ENCODE data around the gene FCN3.
A peak's percentile ranks its signal among the peaks of the same experiment; 100 is the strongest.
"Not testable (repeated sequence)": the region's sequence is repeated elsewhere in the genome, so short reads cannot be mapped to it uniquely, and the experiment has no call there.

The FCN3 gene

GRCh38 chr1:27374362-27375086 lies at the start of gene FCN3:
Gene FCN3, minus strand, starts transcription at chr1:27374824. Its CDS starts 6 bp downstream, at chr1:27374818.
- no peak for DNase-seq (ENCODE audit: low spot score)

GRCh38 chr1:27423709-27424108 lies 49.1 kb upstream of the FCN3 start:
- no peak for DNase-seq (ENCODE audit: low spot score)

GRCh38 chr1:27418326-27419185 lies 43.9 kb upstream of the FCN3 start:
- no peak for DNase-seq (ENCODE audit: low spot score)

DNA sequence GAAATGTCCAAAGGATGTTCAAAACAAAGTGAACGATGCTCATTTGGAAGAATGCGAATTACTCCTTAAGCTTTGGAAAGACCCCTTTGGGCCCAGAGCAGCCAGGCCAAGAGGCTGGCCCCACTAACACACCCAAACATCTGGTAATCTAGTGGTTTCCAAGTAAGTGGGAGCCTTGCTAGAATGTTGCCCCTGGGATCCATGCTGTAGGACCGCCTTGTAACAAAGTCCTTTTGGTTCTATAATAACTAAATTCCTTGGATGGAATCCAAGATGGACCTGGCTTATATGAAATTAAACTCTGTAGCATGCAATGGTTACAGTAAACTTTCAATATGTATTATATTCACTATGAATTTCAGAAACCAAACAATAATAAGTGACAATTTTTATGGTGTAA lies 43.1 kb upstream of the FCN3 start:
- DNase-seq (ENCODE audit: low spot score), result no peak

DNA sequence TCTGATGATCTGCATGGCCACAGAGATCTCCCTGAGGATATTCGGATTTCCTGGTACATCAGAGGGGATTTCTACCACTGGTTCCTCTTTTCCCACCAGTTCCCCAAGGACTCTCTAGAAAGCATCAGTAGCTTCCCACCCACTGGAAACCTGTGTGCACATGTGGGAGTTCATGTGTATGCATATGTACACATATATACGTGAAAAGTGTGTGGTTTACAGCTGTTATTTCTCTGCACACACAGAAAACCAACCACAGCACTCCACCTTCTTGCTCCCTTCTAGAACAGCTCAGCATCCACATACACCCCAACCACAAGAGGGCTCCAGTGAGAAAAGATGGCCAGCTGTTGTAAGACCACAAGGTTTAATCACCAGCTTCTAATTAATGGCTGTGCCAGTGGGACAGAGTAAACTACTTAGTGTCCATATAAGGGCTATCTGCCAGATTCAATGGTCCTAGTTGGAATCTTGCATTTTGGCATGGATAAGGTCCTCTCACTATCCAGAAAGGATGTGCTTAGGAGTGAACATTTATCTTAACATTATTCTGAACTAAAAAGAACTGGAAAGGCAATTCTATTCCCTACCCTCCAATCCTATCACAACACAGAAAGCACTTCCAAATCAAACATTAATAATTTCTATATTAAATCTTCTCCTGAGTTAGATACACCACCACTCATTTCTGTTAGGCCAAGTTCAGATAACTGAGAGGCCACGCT lies 41.9 kb upstream of the FCN3 start:
- DNase-seq (ENCODE audit: low spot score), result no peak

DNA sequence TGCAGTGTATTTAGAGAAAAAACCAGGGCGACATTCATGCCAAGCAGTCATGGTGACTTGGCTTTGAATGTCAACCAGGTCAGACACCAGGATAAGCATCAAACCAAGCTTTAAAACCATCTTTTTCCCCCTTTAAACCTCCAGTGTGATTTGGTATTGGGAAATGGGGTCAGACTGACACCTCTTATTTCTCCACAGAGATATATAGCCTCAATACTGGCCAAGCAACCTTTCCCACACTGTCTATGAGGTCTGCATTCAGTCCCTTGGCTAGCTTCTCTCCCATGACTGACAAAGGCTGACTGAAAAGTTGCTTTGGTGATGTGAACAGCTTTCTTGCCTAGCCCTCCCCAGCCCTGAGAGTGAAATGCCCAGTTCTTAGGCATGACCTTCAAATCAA lies 39.5 kb upstream of the FCN3 start:
- no peak for DNase-seq (ENCODE audit: low spot score)

DNA sequence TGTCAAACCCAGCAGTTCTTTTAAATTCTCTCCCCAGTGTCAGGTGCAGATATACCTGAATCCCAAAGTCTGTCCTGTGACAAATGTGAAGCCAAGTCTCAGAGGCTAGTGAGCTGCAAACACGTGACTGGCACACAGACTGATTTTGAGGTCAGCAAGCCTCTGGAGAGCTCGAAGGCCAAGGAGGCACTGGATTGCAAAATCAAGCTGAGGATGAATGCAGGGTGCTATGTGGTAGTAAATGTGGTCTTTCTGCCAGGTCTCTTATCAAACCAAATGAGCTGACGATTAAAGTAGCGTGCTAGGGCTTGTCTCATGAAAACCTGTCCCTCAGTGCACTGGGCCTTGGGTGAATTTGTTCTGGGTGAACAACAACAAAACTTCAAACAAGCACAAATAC lies 38.4 kb upstream of the FCN3 start:
- DNase-seq (ENCODE audit: low spot score), result no peak

DNA sequence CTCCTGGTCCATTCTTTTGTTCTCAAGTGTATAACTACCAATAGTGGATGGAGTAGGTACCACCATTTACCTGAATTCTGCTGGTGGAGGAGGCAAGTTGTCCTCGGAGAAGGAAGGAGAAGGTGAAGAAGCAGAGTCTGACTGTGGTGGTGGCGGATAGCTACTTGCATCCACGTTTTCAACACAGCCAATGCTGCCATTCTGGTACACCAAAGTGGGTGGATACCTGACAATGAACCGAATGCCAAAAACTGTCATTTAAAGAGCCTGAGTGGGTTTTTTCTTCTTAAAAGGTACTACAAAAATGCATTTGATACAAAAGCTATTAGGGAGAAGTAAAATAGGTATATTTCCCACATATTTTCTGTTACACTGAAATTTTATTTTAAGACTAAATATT lies 37.9 kb upstream of the FCN3 start:
- DNase-seq (ENCODE audit: low spot score), result no peak

- no peak for DNase-seq (ENCODE audit: low spot score)
These were observed 36.1 kb upstream of the FCN3 start for GRCh38 chr1:27410709-27411108.

DNA sequence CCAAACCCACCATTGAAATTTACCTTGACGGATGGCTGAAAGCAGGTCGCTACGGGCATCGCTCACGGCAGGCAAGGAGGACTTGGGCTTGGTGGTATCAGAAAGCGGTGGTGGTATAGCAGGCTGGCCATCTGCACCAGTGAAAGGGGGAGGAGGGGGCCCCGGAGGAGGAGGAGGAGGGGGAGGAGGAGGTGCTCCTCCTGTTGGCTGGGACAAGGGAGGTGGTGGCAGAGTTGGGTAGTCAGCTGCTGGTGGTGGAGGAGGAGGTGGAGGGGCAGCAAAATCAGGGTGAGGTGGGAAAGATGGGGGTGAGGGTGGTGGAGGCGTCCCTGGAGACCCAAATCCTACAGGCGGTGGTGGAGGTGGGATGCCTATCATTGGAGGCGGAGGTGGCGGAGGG lies 35.0 kb upstream of the FCN3 start:
- DNase-seq (ENCODE audit: low spot score), result no peak

GRCh38 chr1:27408151-27408550 lies 33.5 kb upstream of the FCN3 start:
- no peak for DNase-seq (ENCODE audit: low spot score)

DNA sequence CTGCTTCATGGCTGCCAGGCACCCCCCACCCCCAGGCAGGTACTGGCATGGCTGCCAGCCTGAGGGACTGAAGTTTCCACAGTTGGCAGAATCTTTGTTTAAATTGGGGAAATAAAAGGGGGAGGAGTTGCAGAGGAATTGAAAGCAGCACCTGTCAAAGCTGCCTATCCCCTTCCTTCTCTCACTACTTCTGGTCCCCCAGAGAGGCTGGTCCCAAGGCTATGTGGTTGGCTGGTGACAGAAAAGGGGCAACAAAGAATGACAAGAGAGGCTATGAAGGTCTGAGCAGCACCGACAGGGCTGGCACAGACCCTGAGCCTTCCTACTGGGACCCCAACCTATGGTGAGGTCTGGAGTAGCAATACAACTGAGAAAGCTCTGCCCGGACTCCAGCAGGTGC lies 32.2 kb upstream of the FCN3 start:
- not testable (repeated sequence) for DNase-seq (ENCODE audit: low spot score)

DNA sequence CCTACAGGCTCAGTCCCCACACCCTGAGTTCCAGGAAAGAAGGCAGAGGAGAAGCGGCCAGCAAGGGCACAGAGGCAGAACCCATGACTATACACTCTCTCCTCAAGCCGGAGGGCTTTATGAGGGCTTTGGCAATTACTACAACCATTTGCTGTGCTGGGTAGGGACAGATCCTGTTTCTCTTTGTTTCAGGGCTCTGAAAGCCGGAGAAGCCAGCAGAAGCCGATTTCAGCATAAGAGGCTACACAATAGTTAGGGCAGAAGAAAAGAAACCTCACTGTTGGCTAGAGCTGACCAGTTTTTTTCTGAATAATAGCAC lies 31.7 kb upstream of the FCN3 start:
- DNase-seq (ENCODE audit: low spot score), result no peak

- DNase-seq (ENCODE audit: low spot score), result peak; percentile 59
These were observed 31.2 kb upstream of the FCN3 start for GRCh38 chr1:27405598-27406361.

DNA sequence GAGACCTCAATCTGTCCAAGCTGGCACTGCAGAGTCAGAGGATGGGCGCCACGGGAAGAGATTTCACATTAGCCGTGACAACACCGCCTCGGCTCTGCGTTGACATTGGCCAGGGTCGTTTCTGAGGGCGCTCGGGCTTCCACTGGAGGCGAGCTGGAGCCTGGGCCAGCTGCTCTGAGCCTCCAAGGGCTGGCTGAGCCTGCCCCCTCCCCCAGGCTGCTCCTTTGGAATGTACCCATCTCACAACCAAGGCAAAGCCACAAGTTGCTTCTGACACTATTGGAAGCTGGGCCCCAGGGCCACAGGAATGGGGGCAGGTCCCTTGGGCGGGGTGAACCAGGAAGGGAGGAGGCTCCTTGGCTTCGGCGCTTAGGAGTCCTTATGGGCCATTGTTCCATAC lies 30.4 kb upstream of the FCN3 start:
- DNase-seq (ENCODE audit: low spot score), result peak; percentile 70

DNA sequence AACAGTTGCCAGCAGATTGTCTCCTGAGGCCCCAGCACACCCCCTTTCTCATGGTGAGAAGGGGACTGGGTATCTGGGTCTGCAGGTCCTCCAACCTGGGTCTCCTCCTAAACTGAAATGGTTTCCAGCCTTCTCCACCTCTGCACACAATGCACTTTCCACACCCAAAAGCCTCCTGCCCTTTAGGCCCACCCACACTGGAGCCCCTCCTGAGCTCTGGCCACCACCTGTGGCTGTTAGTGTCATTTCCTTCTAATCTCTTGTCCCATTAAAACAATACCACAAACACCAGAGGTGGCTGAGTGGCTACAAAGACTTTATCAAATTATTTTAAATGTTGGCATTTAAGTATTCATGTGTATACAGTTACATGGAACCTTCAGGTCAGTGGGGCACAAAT lies 29.3 kb upstream of the FCN3 start:
- DNase-seq (ENCODE audit: low spot score), result no peak

DNA sequence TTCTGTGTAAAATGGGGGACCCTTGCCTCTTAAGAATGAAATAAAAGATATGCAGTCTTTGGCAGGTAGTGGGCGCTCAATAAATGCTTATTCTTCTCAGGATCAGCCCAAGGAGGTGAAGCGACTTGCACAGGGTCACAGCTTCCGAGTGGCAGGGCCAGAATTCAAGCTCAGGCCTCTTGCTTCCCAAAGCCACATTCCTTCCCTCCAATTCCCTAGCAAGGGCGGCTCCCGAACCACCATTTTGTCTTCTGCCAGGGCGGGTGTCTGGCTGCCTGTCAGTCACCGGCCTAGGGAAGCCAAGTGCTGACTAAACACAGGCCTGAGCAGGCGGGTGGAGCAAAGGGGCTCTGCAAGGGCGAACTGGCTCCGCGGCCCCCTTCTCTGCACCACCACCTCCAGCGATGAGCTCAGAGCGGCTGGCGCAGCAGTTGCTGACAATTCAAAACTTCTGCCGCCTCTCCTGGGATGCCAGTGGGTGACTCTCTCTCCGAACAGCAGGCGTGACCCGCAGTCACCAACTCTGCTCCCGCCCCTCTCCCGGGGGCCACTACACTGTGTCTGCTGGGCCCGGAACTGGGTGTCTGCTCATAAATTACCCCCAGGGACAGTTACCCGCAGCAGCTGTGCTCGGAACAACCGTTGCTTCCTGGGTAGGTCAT lies 28.6 kb upstream of the FCN3 start:
- DNase-seq (ENCODE audit: low spot score), result peak; percentile 58

DNA sequence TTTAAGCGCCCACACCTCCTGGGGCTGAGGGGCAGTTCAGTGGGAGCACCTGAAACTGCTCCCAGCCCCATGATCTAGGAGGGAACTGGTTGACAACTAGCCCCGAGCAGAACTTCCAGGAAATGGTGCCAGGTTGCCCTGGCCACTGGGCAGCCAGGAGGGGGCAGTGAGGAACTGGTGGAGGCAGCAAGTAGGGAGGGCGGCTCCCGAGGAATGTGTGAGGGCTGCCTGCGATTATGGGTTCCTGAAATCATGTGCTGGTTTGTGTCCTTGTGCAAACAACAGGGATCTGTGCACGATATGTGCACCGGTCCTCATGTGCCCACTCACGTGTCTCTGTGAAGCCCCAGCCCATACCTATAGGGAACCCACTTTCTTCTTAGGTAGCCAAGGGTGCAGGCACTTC lies 27.7 kb upstream of the FCN3 start:
- DNase-seq (ENCODE audit: low spot score), result peak; percentile 59

- DNase-seq (ENCODE audit: low spot score), result no peak
These were observed 26.3 kb upstream of the FCN3 start for GRCh38 chr1:27400963-27401341.

- DNase-seq (ENCODE audit: low spot score), result no peak
These were observed 25.7 kb upstream of the FCN3 start for GRCh38 chr1:27400082-27400962.

Measured in ecto neural progenitor cell (in vitro differentiated cells).